MV-4-11 (cell line): ENCODE results near the gene IL24.

Experiments used
- DNase-seq: peaks from one replicate; lab custom pipeline; 2025; lab: John Stamatoyannopoulos, UW

Gene IL24

DNA sequence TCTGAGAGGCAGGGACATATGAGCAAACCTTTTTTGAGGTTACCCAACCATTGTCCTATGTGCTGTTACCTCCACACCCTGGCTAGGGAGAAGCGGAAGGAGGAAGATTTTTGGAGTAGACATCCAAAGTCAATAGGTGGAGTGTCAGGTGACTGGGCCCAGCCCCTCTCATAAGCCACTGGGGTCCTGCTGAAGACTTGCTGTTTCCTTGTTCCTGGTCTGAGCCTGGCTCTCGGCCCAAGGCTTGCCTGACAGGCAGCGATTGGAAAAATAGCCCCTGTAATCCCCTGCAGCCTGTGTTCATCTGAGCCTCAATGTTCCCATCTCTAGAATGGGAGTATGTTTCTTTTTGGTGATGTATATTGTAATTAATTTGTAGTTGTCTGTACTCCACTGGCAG is 55.9 kb downstream of the IL24 start:
- DNase-seq: no peak

DNA sequence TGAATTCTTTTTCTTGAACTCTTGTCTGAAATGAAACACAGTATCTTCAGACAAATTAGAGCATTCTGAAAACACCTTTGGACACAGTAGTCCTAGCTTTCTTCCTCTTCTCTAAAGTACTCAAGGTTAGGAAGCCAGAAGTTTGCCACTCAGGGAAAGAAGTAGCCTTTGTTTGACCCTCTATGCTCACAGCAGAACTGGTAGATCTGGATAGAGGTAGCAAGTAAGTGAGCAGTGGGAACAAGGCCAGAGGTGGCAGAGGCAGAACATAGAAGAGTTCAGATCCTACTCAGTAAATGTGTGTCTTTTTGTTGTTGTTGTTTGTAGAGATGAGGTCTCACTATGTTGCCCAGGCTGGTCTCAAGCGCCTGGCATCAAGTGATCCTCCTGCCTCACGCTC is 56.4 kb downstream of the IL24 start:
- DNase-seq: no peak
